ENCODE results near the gene PRKCA.
A peak's percentile ranks its signal among the peaks of the same experiment; 100 is the strongest.

PRKCA gene

DNA sequence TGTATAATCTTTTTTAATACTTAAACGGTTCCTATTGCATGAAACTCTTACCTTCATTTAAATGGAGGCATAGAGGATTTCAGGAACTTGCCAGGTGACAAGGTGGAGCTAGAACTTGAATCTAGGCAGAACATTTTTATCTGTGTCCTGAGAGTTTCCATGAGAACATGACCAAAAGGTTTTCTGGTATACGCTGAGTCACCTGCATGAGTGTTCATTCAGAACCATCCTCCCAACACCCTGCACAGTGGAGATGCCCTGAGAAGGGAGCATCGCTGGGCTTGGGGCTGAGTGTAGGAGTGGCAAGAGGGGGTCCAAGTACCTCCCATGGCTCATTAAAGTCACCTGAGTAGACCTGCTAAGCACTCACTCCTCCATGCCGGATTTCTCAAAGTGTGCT, 362.8 kb downstream of the PRKCA start:
- TF ChIP-seq, protein P1, sequence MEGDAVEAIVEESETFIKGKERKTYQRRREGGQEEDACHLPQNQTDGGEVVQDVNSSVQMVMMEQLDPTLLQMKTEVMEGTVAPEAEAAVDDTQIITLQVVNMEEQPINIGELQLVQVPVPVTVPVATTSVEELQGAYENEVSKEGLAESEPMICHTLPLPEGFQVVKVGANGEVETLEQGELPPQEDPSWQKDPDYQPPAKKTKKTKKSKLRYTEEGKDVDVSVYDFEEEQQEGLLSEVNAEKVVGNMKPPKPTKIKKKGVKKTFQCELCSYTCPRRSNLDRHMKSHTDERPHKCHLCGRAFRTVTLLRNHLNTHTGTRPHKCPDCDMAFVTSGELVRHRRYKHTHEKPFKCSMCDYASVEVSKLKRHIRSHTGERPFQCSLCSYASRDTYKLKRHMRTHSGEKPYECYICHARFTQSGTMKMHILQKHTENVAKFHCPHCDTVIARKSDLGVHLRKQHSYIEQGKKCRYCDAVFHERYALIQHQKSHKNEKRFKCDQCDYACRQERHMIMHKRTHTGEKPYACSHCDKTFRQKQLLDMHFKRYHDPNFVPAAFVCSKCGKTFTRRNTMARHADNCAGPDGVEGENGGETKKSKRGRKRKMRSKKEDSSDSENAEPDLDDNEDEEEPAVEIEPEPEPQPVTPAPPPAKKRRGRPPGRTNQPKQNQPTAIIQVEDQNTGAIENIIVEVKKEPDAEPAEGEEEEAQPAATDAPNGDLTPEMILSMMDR (conservative IDR thresholded peaks at IDR 0.05; ENCODE audit: low read length): no peak
- H3K4me3 ChIP-seq (ENCODE audit: low read length): no peak overlapping the region

DNA sequence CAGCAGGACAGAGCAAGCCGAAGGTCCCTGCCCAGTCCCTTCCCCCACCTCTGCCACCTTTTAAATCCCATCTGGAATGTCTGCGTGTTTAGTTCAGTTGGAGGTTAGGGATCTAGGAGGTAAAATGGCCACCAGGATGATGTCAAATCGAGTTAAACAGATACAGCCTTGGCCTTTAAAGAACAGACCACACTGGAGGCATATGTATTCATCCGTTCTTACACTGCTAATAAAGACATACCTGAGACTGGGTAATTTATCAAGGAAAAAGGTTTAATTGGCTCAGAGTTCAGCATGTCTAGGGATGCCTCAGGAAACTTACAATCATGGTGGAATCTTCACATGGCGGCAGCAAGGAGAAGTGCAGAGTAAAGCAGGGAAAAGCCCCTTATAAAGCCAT, 364.7 kb downstream of the PRKCA start:
- TF ChIP-seq, protein P1 (conservative IDR thresholded peaks at IDR 0.05; ENCODE audit: low read length): no peak
- no peak for DNase-seq (ENCODE audit: low read depth)
- no peak overlapping the region for H3K4me3 ChIP-seq (ENCODE audit: low read length)

More for the DNA sequence above, 362.8 kb downstream of the PRKCA start:
- no peak for DNase-seq (ENCODE audit: low read depth)

DNA sequence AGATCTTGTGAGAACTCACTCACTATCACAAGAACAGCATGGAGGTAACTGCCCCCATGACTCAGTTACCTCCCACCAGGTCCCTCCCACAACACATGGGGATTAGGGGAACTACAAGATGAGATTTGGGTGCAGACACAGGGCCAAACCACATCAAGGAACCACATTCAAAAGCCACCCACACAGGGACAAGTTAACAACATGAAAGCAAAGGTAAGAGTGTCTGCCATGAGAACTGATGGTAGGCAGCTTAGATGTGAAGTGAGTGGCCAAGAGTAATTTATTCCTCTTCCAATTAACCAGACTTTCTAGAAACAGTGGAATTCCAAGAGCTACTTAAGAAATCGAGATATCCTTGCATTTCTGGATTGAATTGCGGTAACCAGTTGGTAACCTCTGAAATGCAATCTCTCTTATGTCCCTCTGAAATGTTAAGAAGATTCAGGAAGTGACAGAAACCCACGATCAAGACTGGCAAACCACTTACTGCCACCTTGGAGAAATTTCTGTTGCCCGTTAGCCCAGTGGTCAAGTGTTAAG, 365.1 kb downstream of the PRKCA start:
- DNase-seq (ENCODE audit: low read depth): no peak
- TF ChIP-seq, protein P1 (conservative IDR thresholded peaks at IDR 0.05; ENCODE audit: low read length): no peak
- H3K4me3 ChIP-seq (ENCODE audit: low read length): no peak overlapping the region

DNA sequence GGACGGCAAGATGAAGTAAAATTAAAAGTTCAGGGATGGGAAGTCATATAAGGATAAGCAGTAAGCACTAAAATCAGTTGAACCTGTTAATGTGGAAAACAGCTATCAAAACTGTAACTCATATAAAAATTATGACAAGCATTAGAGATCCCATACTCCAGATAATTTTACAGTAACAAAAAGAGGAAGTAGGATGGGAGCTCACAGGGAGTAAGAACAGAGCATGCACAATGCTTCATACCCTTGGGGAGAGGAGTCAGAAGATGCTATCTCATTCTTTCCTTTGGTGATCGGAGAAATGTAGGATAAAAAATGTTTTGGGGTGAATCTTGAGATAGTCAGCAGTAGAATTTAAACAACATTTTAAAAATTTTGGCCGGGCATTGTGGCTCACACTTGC, 367.8 kb downstream of the PRKCA start:
- H3K4me3 ChIP-seq (ENCODE audit: low read length): no peak overlapping the region
- no peak for DNase-seq (ENCODE audit: low read depth)
- TF ChIP-seq, protein P1 (conservative IDR thresholded peaks at IDR 0.05; ENCODE audit: low read length): no peak

DNA sequence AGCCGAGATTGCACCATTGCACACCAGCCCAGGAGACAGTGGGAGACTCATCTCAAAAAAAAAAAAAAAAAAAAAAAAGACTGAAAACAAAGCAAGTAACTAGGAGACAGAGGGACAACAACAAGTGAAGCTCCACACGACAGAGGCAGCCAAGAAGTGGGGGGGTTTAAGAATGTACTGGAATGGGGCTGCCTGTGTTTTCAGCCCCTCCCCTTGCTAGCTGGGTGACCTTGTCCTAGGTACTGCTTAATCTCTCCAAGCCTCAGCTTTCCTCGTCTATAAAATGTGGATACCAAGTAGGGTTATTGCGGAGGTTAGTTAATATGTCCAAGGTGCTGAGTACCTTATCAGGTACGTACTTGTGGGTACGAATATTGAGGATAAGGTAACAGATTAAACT, 368.7 kb downstream of the PRKCA start:
- TF ChIP-seq, protein P1 (conservative IDR thresholded peaks at IDR 0.05; ENCODE audit: low read length): no peak
- peak; percentile 16 for DNase-seq (ENCODE audit: low read depth)
- no peak overlapping the region for H3K4me3 ChIP-seq (ENCODE audit: low read length)

DNA sequence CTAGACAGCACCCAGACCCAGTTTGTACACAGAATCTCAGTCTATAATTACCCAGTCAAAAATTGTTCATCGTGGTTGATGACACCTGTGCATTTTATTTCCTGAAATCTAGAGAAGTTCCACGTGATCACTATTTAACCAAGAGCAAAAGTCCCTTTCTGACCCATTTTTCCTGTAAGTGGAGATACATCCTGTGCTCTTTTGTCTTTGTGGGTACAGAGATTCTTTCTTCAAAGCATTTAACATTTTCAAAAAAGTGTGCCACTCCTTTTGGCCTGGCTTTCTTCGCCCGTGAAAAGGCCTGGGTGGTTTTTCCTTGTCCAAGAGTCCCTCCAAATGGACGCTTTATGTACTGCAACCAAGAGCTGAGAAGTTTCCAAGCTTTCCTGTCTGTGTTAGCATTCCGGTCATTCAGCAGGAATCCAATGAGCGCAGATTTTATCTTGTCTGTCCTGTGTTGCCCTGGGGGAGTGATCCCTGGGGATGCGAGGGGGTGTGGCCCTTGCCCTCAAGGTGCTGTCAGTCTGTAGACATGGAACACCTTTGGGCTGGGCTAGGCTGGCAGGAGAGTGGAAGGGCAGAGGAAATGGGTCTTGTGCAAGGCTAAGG, 371.4 kb downstream of the PRKCA start:
- peak; percentile 69 for DNase-seq (ENCODE audit: low read depth)
- TF ChIP-seq, protein P1 (conservative IDR thresholded peaks at IDR 0.05; ENCODE audit: low read length): peak; percentile 87
- H3K4me3 ChIP-seq (ENCODE audit: low read length): no peak overlapping the region

DNA sequence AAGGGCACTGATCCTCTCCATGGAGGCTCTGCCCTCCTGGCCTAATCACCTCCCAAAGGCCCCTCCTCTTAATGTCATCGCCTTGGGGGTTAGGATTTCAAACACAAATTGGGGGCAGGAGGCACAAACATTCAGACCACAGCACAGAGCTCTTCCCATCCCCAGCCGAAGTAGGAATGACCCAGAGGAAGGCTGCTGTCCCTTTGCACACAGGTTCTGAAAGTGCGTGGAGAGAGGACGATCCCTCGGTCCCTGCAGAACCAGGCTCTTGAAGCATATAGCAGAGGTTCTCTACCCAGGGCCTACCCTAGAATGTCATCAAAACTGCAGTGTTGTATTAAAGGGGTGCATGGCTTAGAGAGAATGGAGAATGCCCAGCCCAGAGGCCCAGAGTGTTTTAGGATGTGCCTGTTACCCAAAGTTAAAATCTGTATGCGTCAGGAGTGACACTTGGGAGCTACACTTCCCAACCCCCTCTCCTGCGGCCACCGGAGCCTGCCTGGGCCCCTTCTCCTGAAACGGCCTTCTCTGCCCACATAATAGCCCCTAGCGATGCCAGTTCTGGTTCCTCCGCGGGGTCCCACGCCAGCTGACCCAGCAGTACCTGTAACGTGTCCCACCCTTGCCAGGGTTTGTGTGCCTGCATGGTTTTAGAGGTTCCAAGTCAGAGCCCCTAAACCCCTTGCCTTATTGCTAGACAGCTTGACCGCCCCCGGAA, 373.0 kb downstream of the PRKCA start:
- no peak for DNase-seq (ENCODE audit: low read depth)
- H3K4me3 ChIP-seq (ENCODE audit: low read length): no peak overlapping the region
- TF ChIP-seq, protein P1 (conservative IDR thresholded peaks at IDR 0.05; ENCODE audit: low read length): no peak
